ENCODE results near the gene CACNB2.

DNA sequence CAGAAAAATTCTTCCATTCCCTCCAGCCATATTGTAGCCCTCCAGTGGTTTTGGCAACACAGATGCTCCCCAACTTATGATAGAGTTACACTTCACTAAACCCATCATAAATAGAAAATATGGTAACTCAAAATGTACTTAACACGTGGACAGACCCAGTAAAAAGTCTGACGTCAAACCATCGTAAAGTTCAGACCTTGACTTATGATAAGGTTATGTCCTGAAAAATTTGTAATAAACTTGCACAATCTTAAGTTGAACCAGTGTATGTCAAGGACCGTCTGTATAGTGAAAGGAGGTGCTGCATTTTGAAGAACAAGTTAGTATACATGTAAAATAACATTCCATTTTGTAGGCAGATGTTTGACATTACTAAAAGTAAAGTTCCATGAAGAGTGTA is 368.4 kb downstream of the CACNB2 start:
- TF ChIP-seq EZH2 (IDR thresholded peaks at IDR 0.05; ENCODE audit: low read length, unreplicated experiment) = no peak
- TF ChIP-seq, protein P1, sequence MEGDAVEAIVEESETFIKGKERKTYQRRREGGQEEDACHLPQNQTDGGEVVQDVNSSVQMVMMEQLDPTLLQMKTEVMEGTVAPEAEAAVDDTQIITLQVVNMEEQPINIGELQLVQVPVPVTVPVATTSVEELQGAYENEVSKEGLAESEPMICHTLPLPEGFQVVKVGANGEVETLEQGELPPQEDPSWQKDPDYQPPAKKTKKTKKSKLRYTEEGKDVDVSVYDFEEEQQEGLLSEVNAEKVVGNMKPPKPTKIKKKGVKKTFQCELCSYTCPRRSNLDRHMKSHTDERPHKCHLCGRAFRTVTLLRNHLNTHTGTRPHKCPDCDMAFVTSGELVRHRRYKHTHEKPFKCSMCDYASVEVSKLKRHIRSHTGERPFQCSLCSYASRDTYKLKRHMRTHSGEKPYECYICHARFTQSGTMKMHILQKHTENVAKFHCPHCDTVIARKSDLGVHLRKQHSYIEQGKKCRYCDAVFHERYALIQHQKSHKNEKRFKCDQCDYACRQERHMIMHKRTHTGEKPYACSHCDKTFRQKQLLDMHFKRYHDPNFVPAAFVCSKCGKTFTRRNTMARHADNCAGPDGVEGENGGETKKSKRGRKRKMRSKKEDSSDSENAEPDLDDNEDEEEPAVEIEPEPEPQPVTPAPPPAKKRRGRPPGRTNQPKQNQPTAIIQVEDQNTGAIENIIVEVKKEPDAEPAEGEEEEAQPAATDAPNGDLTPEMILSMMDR (conservative IDR thresholded peaks at IDR 0.05; ENCODE audit: low read depth, low read length) = no peak
- TF ChIP-seq EZH2phosphoT487 (IDR thresholded peaks at IDR 0.05; ENCODE audit: borderline replicate concordance, low read length) = no peak
